ENCODE results near the gene AOPEP.

Gene AOPEP

DNA sequence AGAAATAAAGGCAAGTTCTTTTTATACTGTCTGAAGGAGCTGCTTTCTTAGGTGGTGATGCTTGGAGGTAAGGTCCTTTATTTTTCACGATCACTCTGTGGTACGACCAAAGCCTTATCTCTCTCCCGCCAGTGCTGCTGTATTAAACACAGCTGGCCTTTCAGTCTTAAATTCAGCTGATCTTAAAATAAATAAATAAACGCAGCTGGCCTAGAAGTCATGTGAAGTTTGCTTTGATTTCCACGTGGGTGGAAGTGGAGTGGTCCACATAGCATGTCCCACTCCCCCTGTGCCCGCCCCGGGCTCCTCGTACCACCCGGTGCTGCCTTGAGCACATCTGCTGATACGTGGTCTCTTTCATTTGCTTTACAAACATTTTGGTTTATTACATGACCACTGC lies 330.6 kb downstream of the AOPEP start:
- no peak overlapping the region for H3K9ac ChIP-seq (ENCODE audit: low read length)
- no peaks in the 10 kb centered on the region for H3K4me1 ChIP-seq (ENCODE audit: low read length)
- H3F3A ChIP-seq (ENCODE audit: insufficient read depth, low read length): no peaks in the 10 kb centered on the region
- H3K4me3 ChIP-seq (ENCODE audit: low read length): no peak overlapping the region
- no peaks in the 10 kb centered on the region for H3K27me3 ChIP-seq (replicated peaks; ENCODE audit: insufficient read depth, low read length)
- no peaks in the 10 kb centered on the region for H3K9me2 ChIP-seq (replicated peaks; ENCODE audit: insufficient read depth, low read length)
- H4K20me1 ChIP-seq (ENCODE audit: insufficient read depth, low read length): no peaks in the 10 kb centered on the region
- no peaks in the 10 kb centered on the region for H3K36me3 ChIP-seq (replicated peaks; ENCODE audit: insufficient read depth, low read length)
- H3K79me2 ChIP-seq (ENCODE audit: low read length): no peaks in the 10 kb centered on the region
- no peak overlapping the region for H3K4me2 ChIP-seq (ENCODE audit: low read depth, low read length)
- H3K9me3 ChIP-seq (replicated peaks; ENCODE audit: insufficient read depth, low read length): no peaks in the 10 kb centered on the region
- H2AFZ ChIP-seq (ENCODE audit: low read length): no peak overlapping the region
- no peak overlapping the region for H3K27ac ChIP-seq (ENCODE audit: low read length)
- TF ChIP-seq CTCF (IDR thresholded peaks at IDR 0.05; ENCODE audit: low read length) (no peak), EZH2 (optimal IDR thresholded peaks at IDR 0.05; ENCODE audit: low read depth, low read length) (no peak), EZH2phosphoT487 (IDR thresholded peaks at IDR 0.05; ENCODE audit: low read length) (no peak)
- no peak for DNase-seq

- Histone ChIP-seq H3K4me3 (ENCODE audit: low read length) (no peak overlapping the region), H3K79me2 (ENCODE audit: low read length) (no peaks in the 10 kb centered on the region)
Observed at GRCh38 chr9:95058121-95058785, 331.8 kb downstream of the AOPEP start.

GRCh38 chr9:95058795-95059386 lies 332.4 kb downstream of the AOPEP start:
- H3K4me1 ChIP-seq (ENCODE audit: low read length): no peaks in the 10 kb centered on the region
- no peak overlapping the region for H3K4me2 ChIP-seq (ENCODE audit: low read depth, low read length)
- H3K9me2 ChIP-seq (replicated peaks; ENCODE audit: insufficient read depth, low read length): no peaks in the 10 kb centered on the region
- DNase-seq: no peak
- H3F3A ChIP-seq (ENCODE audit: insufficient read depth, low read length): no peaks in the 10 kb centered on the region
- no peak overlapping the region for H2AFZ ChIP-seq (ENCODE audit: low read length)
- no peaks in the 10 kb centered on the region for H4K20me1 ChIP-seq (ENCODE audit: insufficient read depth, low read length)
- H3K79me2 ChIP-seq (ENCODE audit: low read length): no peaks in the 10 kb centered on the region
- no peaks in the 10 kb centered on the region for H3K9me3 ChIP-seq (replicated peaks; ENCODE audit: insufficient read depth, low read length)
- H3K36me3 ChIP-seq (replicated peaks; ENCODE audit: insufficient read depth, low read length): no peaks in the 10 kb centered on the region
- H3K4me3 ChIP-seq (ENCODE audit: low read length): no peak overlapping the region
- H3K9ac ChIP-seq (ENCODE audit: low read length): no peak overlapping the region
- H3K27ac ChIP-seq (ENCODE audit: low read length): no peak overlapping the region
- TF ChIP-seq EZH2phosphoT487 (IDR thresholded peaks at IDR 0.05; ENCODE audit: low read length) (no peak), EZH2 (optimal IDR thresholded peaks at IDR 0.05; ENCODE audit: low read depth, low read length) (no peak), CTCF (IDR thresholded peaks at IDR 0.05; ENCODE audit: low read length) (no peak)
- H3K27me3 ChIP-seq (replicated peaks; ENCODE audit: insufficient read depth, low read length): no peaks in the 10 kb centered on the region

More at GRCh38 chr9:95058121-95058785, 331.8 kb downstream of the AOPEP start:
- no peaks in the 10 kb centered on the region for H3K27me3 ChIP-seq (replicated peaks; ENCODE audit: insufficient read depth, low read length)
- no peaks in the 10 kb centered on the region for H3F3A ChIP-seq (ENCODE audit: insufficient read depth, low read length)
- no peaks in the 10 kb centered on the region for H4K20me1 ChIP-seq (ENCODE audit: insufficient read depth, low read length)
- H3K9ac ChIP-seq (ENCODE audit: low read length): no peak overlapping the region
- DNase-seq: no peak
- no peak for TF ChIP-seq CTCF (IDR thresholded peaks at IDR 0.05; ENCODE audit: low read length)
- TF ChIP-seq EZH2 (optimal IDR thresholded peaks at IDR 0.05; ENCODE audit: low read depth, low read length): no peak
- no peak for TF ChIP-seq EZH2phosphoT487 (IDR thresholded peaks at IDR 0.05; ENCODE audit: low read length)
- H3K27ac ChIP-seq (ENCODE audit: low read length): no peak overlapping the region
- no peak overlapping the region for H2AFZ ChIP-seq (ENCODE audit: low read length)
- no peaks in the 10 kb centered on the region for H3K36me3 ChIP-seq (replicated peaks; ENCODE audit: insufficient read depth, low read length)
- no peaks in the 10 kb centered on the region for H3K9me2 ChIP-seq (replicated peaks; ENCODE audit: insufficient read depth, low read length)
- H3K4me1 ChIP-seq (ENCODE audit: low read length): no peaks in the 10 kb centered on the region
- H3K4me2 ChIP-seq (ENCODE audit: low read depth, low read length): no peak overlapping the region
- no peaks in the 10 kb centered on the region for H3K9me3 ChIP-seq (replicated peaks; ENCODE audit: insufficient read depth, low read length)

All from MM.1S (cell line).